ENCODE measurements around the gene NGEF.
A peak's percentile ranks its signal among the peaks of the same experiment; 100 is the strongest.

The NGEF gene

DNA sequence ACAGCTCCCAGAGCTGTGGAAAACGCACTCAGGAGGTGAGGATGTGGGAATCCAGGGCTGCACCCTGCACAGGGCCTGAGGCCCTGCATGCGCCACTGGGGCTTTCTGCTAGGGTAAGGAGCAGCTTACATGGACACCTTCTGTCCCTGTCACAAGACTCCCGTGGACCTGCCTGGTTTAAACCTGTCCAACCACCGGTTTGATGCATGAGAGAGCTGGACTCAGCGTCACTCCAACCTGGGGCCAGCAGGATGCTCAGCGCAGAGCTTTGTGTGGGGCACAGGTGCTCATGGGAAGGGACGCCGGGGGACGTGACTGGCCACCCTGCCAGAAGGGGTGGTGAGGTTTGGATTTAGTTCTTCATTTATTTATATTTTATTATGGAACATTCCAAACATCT lies 118.8 kb downstream of the NGEF start:
- DNase-seq = no peak

GRCh38 chr2:232893834-232894233 lies 119.2 kb downstream of the NGEF start:
- DNase-seq = no peak

DNA sequence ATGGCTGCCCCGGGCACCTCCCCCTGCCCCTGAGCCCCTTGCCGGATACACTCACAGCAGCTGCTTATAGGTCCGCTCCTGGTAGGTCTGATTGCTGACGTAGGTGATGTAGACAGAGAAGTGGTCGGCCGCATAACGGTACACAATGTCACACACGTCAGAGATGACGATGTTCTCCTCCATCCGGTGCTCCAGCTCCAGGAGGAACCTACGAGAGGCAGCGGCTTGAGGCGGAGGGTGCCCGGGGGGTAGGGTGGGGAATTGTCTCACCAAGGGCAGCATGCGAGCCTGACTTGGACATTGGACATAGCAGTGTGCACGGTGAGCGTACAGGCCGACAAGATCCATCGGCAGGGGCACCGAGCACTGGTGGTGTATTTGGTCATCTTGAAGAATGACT lies 120.2 kb downstream of the NGEF start:
- DNase-seq = no peak

DNA sequence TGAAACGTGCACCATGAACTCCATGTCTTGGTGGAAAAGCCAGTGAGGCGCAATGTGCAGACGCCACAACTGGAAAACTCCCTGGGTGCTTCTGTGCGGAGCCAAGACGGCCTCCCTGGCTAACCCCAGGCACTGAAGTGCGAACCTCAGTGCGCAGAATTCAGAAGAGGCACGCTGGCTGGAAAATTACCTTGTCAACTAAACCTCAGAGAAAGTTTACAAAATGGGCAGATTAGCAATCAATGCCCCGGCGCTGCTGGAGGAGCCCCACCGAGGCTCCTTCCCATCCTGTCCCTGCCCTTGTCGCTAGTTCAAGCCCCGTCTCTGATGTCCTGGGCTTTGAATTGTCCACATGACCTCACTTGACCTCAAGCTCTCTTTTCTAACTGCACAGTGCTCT lies 120.8 kb downstream of the NGEF start:
- no peak for DNase-seq

DNA sequence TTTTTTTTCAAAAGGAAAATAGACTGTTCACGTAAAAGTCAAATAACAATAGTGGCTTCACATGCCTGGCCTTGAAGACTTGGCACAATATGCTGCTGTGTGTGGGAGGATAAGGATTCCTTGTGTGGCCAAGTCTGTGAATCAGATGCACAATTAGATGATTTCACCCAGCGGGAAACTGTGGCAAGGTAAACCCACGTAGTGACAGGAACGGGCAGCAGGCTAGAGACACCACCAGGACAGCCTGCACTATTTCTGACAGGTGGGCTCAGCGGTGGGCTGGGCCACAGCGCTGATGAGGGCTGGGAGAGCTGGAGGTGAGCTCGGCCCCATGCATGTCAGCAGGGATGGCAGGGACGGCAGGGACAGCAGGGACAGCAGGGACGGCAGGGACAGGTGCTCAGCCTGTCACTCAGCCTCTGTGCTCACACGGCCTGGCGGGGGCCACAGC lies 121.4 kb downstream of the NGEF start:
- peak; percentile 9 for DNase-seq

DNA sequence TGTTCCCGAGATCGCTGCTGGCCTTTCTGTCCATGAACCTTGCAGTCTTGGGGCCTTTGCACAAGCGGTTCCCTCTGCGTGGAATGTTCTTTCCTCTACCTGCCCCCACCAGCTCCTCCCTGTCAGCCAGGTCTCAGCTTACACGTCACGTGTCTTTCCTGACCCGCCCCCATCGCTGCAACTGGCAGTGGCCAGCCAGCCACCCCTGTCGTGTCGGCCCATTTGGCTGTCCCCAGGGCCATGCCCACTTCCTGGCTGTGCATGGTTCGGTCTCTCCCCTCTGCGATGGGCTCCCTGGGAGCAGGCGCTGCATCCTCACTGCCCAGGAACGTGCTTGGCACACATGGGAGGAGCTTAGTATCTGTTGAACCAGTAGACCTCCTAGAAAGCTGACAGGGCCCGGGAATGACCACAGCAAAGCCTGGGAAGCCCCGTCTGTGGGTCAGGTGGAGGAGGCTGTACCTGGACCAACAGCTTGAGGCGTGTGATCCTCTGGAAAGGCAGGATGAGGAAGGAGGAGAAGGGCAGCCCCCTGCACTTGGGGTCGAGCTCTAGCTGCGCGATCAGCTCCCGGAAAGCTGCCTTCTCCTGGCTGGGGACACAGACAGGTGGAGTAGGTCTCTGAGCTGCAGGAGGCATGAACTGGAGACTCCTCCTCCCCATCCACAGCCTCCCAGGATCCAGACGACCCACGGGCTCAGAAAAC lies 122.0 kb downstream of the NGEF start:
- DNase-seq = no peak

- DNase-seq = no peak
Measured at GRCh38 chr2:232890536-232890895, 122.5 kb downstream of the NGEF start.

GRCh38 chr2:232889876-232890401 lies 123.1 kb downstream of the NGEF start:
- DNase-seq = no peak

GRCh38 chr2:232888839-232889529 lies 124.1 kb downstream of the NGEF start:
- no peak for DNase-seq

- DNase-seq = no peak
Measured at GRCh38 chr2:232888099-232888836, 124.8 kb downstream of the NGEF start.

DNA sequence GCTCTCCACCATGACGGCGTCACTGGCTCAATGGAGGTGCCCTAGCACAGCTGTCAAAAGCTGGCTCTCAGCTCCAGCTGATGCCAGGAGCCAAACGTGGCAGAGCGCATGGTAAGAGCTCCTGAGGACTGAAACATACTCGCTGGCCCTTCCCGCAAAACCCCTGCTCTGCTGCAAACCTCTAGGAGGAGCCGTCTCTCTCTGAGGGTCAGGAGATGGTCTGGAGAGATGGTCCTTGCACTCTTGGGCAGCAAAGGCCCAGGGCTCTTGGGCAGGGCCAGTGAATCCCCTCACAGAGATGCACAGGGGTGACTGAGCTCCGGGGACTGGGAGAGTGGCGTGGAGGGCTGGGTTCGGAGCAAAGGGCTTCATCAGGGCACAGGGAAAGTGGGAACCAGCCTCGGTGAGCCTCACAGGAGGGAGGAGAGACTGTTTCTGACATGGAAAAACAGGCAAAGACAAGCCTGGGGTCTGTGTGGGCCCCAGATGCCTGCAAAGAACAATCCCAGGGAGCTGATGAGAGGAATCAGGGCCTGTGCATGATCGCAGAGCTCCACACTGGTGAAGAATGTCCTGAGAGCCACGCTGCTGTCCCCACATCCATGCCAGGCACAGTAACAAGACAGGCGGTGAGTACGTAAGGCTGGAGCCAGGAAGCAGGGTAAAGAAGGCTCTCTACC lies 125.7 kb downstream of the NGEF start:
- DNase-seq = no peak

DNA sequence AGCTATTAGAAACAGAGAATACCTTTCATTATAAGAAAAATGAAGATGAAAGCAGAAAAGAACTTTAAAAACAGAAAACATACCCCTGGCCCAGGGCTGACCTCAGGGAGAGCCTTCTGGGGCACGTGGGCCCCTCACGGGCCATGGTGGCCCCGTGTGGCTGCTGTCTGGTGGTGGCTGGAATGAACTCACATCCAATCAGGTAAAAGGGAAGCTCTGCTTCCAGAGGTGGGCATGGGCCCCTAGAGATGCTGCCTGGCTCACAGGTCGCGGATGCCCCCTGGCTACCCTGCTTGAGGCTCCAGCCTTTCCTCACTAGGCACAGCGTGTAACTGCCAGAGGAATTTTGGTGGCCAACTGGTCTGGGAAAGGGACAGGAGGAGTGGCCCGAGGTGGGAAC lies 126.4 kb downstream of the NGEF start:
- DNase-seq = no peak

GRCh38 chr2:232886176-232886575 lies 126.9 kb downstream of the NGEF start:
- no peak for DNase-seq

- no peak for DNase-seq
Measured at GRCh38 chr2:232885264-232885961, 127.6 kb downstream of the NGEF start.

GRCh38 chr2:232884549-232885263 lies 128.3 kb downstream of the NGEF start:
- DNase-seq = no peak

- DNase-seq = no peak
Measured at GRCh38 chr2:232884001-232884421, 129.0 kb downstream of the NGEF start.

DNA sequence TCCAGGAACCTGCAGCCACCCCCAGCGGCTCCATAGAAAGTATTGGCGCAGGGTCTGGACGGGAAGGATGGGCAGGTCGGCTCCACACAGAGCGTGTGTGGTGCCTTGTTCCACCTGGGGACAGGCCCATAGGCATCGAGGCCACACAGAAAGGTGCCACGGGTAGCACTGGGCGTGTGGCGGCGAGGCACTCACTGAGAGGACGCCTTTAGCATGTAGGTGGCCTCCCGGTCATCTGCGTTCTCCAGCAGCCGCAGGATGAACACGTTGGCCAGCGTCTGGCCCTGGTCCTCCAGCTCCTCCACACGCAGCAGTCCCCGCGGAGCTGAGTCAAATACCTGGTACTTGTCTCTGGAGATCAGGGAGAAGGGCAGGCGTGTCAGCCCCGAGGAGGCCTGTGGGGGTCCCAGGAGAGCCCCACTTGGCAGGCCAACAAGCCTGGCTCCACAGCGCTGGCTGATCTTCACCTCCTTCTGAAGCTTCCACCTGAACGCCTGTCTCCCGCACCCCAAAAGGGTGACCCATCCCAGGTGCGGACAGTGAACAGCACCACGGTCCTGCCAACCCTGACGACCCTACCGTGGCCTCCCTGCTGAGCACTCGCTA lies 129.8 kb downstream of the NGEF start:
- no peak for DNase-seq

- DNase-seq = no peak
Measured at GRCh38 chr2:232882505-232883115, 130.4 kb downstream of the NGEF start.

GRCh38 chr2:232882085-232882484 lies 131.0 kb downstream of the NGEF start:
- DNase-seq = no peak

DNA sequence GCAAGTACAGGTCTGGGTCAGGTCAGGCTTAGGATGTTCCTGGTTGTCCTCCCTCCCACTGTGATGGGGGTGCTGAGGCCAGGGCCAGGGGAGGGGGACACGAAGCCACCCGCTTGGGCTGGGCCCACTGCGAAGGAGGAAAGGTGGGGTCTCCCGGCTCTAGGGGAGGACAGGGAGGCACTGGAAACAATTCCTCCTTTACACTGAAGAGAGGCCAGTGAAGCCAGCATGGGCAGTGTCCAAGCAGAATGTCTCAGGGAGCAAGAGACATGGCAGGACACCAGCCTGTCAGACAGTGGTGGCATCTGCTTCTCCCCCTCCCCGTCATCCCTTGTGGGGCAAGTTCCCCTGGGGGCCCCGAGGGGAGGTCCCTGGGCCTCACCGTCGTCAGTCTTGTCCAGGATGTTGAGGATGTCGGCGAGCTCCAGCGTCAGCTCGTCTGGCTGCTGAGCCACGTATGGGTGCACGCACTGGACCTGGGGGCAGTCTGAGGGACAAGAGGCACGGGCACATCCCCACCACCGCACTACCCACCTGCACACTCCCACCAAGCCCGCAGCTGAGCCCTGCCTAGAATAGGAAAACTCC lies 132.2 kb downstream of the NGEF start:
- DNase-seq = no peak
